Sigmoid colon (tissue), 7 donors: ENCODE data around the gene ARHGEF19. TPM values are rescaled to one million over a fixed set of nuclear protein-coding genes. Genes with fewer than 3 reads are reported as not detected.

Experiments
- DNase-seq: peaks from one replicate; pipeline ENCODE4 v3.0.0-alpha.2; 2019
- H3K27ac ChIP-seq, 4 donors: fragments of 200-600 bp; sonication (generic); one replicate each; pipeline ENCODE4 v1.5.1; 2016 to 2019; ENCODE audit warnings: mild to moderate bottlenecking in 1 of 4
- H3K27me3 ChIP-seq, 3 donors: fragments of 200-600 bp; sonication (generic); one replicate each; pipeline ENCODE4 v1.5.1; 2019; ENCODE audit warnings: mild to moderate bottlenecking in 1 of 3
- H3K36me3 ChIP-seq, 4 donors: fragments of 200-600 bp; sonication (generic); one replicate each; pipeline ENCODE4 v1.5.1; 2016 to 2019
- H3K4me1 ChIP-seq, 4 donors: fragments of 200-600 bp; sonication (generic); one replicate each; pipeline ENCODE4 v1.5.1; 2017 to 2019
- H3K4me3 ChIP-seq, 4 donors: fragments of 200-600 bp; sonication (generic); one replicate each; pipeline ENCODE4 v1.5.1; 2017 to 2019; ENCODE audit warnings: mild to moderate bottlenecking in 2 of 4, moderate library complexity in 1 of 4
- H3K9me3 ChIP-seq, 4 donors: fragments of 200-600 bp in 3 of 4; sonication (generic) in 3 of 4; one replicate each; pipeline versions ENCODE4 v1.5.1 to v1.6.1; 2013 to 2019
- EP300 ChIP-seq, 4 donors: sonication (generic); formaldehyde crosslinking; IDR thresholded peaks; one replicate each; pipeline ENCODE4 v1.6.1; 2017; ENCODE audit warnings: antibody characterized with exemption in 4 of 4
- POLR2A ChIP-seq, 2 donors: fragments of 450-650 bp; IDR thresholded peaks; one replicate each; pipeline ENCODE4 v1.6.1; 2016; ENCODE audit warnings: antibody characterized with exemption in 2 of 2, mild to moderate bottlenecking in 2 of 2, moderate library complexity in 2 of 2
- POLR2AphosphoS5 ChIP-seq, 4 donors: sonication (generic); formaldehyde crosslinking; IDR thresholded peaks; one replicate each; pipeline ENCODE4 v1.6.1; 2017; ENCODE audit warnings: antibody characterized with exemption in 4 of 4
- WGBS, 2 donors: extraction: QIAGEN DNeasy Blood & Tissue Kit; methylation state at CpG; one replicate each; pipeline ENCODE4 v1.1.7; 2013; 5-methylcytosine and 5-hydroxymethylcytosine counted together
- intact Hi-C: fragments of 100-400 bp; cut with DNase I; formaldehyde crosslinking; loops from one replicate; pipeline ENCODE4 v1.15.1; 2023
- polyA plus RNA-seq, 3 donors: library from polyadenylated mRNA; stranded (reverse); fragments of 200-250 nt; gene quantifications; one replicate each; pipeline ENCODE4 v1.2.3, GENCODE V29; 2013
- small RNA-seq, 3 donors: library from RNA; depleted of rRNA; stranded (forward); fragments of <200 nt; gene quantifications; one replicate each; pipeline ENCODE3, GENCODE V24; 2016
- total RNA-seq, 4 donors: library from RNA; depleted of rRNA; stranded (reverse); fragments of >200 nt; gene quantifications; one replicate each; pipeline ENCODE4 v1.1.0, GENCODE V29; 2016
- TF ChIP-seq, protein P1 (sequence below), 4 experiments: fragments of 450-650 bp in 3 of 4; fragments of 200-600 bp in 1 of 4; IDR thresholded peaks; one replicate each; pipeline ENCODE4 v1.5.1; 2016 to 2019; ENCODE audit warnings: antibody characterized with exemption in 4 of 4, mild to moderate bottlenecking in 3 of 4, moderate library complexity in 2 of 4
- donor health status: healthy with polysubstance abuse.
- donor health status: Bipolar disorder and iron deficiency.
- donor health status: healthy.

The ARHGEF19 gene
- total and polyA plus RNA-seq, 7 donors = 2.5 to 10.8 (median 4.0) TPM; not detected in 1

DNA sequence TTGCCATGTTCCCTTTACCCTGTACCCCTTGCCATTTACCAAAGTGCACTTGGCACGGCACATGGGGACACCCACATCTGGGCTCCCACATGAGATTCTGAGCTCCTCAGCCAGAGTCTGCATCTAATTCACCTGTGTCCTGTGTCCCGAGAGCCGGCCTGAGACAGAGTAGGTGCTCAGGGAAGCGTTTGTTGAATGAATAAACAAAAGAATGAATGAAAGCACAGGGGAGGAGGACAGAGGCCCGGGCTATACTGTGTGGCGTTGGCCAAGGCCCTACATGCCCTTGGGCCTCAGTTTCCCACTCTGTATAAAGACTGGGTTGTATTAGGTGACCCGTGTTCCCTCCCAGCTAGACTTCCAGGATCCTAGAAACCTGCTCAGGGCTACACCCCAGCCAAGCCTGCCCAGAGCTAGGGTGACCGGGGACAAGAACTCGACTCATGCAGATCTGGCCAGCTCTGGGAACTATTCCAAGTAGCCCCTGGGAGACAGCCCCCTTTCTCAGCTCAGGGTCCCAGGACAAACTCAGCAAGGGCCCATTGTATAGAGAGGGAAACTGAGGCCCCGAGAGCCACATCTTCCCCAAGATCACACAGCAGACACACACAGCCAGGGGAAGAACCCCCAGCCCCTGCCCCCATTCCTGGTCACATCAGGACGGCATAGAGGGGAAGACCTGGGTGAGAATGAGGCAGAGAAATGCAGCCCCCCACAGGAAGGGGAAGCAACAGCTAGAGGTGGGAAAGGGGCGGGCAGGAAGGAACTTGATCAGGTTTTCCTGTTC, 62.6 kb downstream of the ARHGEF19 start:
- intact Hi-C loops = loop anchor here (5.0 kb wide), 1 partner anchor 32 kb away; no protein-coding TSS in a partner anchor
- peaks cover 0 to 12% (median 2%) of the 10 kb centered on the region in 4 donors for H3K36me3 ChIP-seq
- no peaks in the 10 kb centered on the region for H3K9me3 ChIP-seq
- DNase-seq = no peak
- TF ChIP-seq POLR2AphosphoS5 (IDR thresholded peaks at IDR 0.05) (no peak), EP300 (IDR thresholded peaks at IDR 0.05) (no peak), POLR2A (IDR thresholded peaks at IDR 0.05) (no peak)
- TF ChIP-seq, protein P1, sequence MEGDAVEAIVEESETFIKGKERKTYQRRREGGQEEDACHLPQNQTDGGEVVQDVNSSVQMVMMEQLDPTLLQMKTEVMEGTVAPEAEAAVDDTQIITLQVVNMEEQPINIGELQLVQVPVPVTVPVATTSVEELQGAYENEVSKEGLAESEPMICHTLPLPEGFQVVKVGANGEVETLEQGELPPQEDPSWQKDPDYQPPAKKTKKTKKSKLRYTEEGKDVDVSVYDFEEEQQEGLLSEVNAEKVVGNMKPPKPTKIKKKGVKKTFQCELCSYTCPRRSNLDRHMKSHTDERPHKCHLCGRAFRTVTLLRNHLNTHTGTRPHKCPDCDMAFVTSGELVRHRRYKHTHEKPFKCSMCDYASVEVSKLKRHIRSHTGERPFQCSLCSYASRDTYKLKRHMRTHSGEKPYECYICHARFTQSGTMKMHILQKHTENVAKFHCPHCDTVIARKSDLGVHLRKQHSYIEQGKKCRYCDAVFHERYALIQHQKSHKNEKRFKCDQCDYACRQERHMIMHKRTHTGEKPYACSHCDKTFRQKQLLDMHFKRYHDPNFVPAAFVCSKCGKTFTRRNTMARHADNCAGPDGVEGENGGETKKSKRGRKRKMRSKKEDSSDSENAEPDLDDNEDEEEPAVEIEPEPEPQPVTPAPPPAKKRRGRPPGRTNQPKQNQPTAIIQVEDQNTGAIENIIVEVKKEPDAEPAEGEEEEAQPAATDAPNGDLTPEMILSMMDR (IDR thresholded peaks at IDR 0.05) = no peak
- no peaks in the 10 kb centered on the region for H3K27me3 ChIP-seq
- WGBS, 2 donors = 87% methylated on average over 12 of the region's 12 CpGs
- peaks cover 0 to 56% (median 43%) of the 10 kb centered on the region in 4 donors for H3K4me1 ChIP-seq
- H3K4me3 ChIP-seq = no peak overlapping the region
- peak overlapping the region in 1 of 4 donors; percentile 11 for H3K27ac ChIP-seq

DNA sequence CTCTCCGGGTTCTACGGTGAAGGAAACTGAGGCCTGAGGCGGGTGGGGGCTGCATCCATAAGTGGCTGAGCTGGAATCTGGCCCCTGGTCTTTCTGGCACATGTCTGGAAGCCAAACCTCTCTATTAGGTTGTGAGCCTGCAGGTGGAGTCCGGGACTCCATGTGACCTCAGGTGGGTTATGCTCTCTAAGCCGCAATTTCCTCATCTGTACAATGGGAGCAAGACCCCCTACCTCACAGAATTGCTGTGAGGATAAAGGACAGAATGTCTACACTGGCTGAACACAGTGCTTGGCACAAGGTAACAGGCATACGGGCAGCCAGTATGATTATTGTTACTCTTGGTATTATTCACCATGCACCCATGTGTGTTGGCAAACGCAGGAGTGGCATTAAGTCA, 63.3 kb downstream of the ARHGEF19 start:
- no peaks in the 10 kb centered on the region for H3K9me3 ChIP-seq
- intact Hi-C loops = loop anchor here (5.0 kb wide), 1 partner anchor 33 kb away; no protein-coding TSS in a partner anchor
- DNase-seq = no peak
- peaks cover 0 to 12% (median 2%) of the 10 kb centered on the region in 4 donors for H3K36me3 ChIP-seq
- H3K27ac ChIP-seq = no peak overlapping the region
- no peak overlapping the region for H3K4me3 ChIP-seq
- H3K27me3 ChIP-seq = no peaks in the 10 kb centered on the region
- H3K4me1 ChIP-seq = peaks cover 0 to 51% (median 43%) of the 10 kb centered on the region in 4 donors
- TF ChIP-seq EP300 (IDR thresholded peaks at IDR 0.05) (no peak), POLR2A (IDR thresholded peaks at IDR 0.05) (no peak), POLR2AphosphoS5 (IDR thresholded peaks at IDR 0.05) (no peak)
- TF ChIP-seq, protein P1 (IDR thresholded peaks at IDR 0.05) = no peak
- WGBS, 2 donors = 93% methylated on average over 7 of the region's 7 CpGs

DNA sequence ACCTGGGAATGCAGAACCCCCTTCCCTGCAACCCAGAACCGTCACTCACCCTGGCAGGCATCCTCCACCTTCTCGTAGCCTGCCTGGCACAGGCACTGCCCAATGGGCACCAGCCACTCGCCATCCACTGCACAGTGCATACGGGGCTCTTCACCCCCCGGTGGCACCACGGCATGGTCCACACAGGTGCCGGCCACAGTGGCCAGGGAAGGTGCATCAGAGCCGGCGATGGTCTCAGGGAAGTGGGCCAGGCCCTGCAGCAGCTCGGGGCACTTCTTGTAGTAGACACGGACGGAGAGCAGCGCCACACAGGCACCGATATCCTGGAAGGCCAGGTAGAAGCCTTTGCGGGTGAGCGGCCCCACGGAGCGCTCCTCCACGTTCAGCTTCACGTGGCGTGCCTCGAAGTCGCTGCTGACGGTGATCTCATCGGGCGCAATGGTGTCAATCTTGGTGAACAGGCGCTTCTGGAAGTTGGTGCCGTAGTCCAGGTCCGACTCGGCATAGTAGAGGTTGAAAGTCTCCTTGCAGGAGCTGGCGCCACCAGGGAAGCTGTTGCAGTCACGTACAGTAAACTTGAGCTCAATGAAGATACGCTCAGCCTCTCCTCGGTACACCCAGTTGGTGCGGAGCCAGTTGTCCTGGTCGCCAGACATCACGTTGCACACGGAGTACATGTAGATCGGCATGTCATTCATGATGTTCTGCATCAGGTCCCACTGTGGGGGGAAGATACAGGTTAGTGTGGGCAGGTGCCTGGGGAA, 63.9 kb downstream of the ARHGEF19 start:
- WGBS, 2 donors = 94% methylated on average over 39 of the region's 39 CpGs
- peaks cover 0 to 45% (median 36%) of the 10 kb centered on the region in 4 donors for H3K4me1 ChIP-seq

More for the DNA sequence above, 63.9 kb downstream of the ARHGEF19 start:
- H3K36me3 ChIP-seq = peaks cover 0 to 12% (median 2%) of the 10 kb centered on the region in 4 donors
- DNase-seq = no peak
- TF ChIP-seq, protein P1 (IDR thresholded peaks at IDR 0.05) = no peak
- TF ChIP-seq EP300 (IDR thresholded peaks at IDR 0.05) (no peak), POLR2A (IDR thresholded peaks at IDR 0.05) (no peak), POLR2AphosphoS5 (IDR thresholded peaks at IDR 0.05) (no peak)
- H3K27ac ChIP-seq = no peak overlapping the region
- intact Hi-C loops = loop anchor here (5.0 kb wide), 1 partner anchor 34 kb away; no protein-coding TSS in a partner anchor
- no peaks in the 10 kb centered on the region for H3K27me3 ChIP-seq
- no peaks in the 10 kb centered on the region for H3K9me3 ChIP-seq
- H3K4me3 ChIP-seq = no peak overlapping the region

Small RNA genes lying within 50 kb of the gene (small RNA-seq; reads per million reads assigned to genes)
- 0 reads per million in 3 donors for gene MT1XP1

Other genes with a start within 250 kb of the ARHGEF19 start
- 10 to 100 TPM; 22.1 to 38.5 (median 26.5) TPM for gene ZBTB17, start 236.6 kb downstream of the ARHGEF19 start, total RNA-seq
- gene ZBTB17, start 236.6 kb downstream of the ARHGEF19 start, polyA plus RNA-seq = 10 to 100 TPM; 17.4 to 38.7 (median 18.3) TPM
- gene SRARP, start 208.4 kb downstream of the ARHGEF19 start, total RNA-seq = not detected
- under 1 TPM in 1 of 3 donors, not detected in 2; under 0.01 TPM for gene SRARP, start 208.4 kb downstream of the ARHGEF19 start, polyA plus RNA-seq
- 100 to 1,000 TPM in 2 of 4 donors, 10 to 100 TPM in 2; 44.4 to 224 (median 86.3) TPM for gene HSPB7, start 194.6 kb downstream of the ARHGEF19 start, total RNA-seq
- gene HSPB7, start 194.6 kb downstream of the ARHGEF19 start, polyA plus RNA-seq = 10 to 100 TPM in 1 of 3 donors, 1 to 10 TPM in 2; 6.7 to 22.7 (median 7.2) TPM
- gene CLCNKA, start 190.6 kb downstream of the ARHGEF19 start, total RNA-seq = 1 to 10 TPM in 1 of 4 donors, not detected in 3; 1.1 TPM
- gene CLCNKA, start 190.6 kb downstream of the ARHGEF19 start, polyA plus RNA-seq = under 1 TPM in 1 of 3 donors, not detected in 2; 0.13 TPM
- under 1 TPM in 3 of 4 donors, not detected in 1; 0.28 to 0.71 (median 0.33) TPM for gene CLCNKB, start 168.9 kb downstream of the ARHGEF19 start, total RNA-seq
- gene CLCNKB, start 168.9 kb downstream of the ARHGEF19 start, polyA plus RNA-seq = under 1 TPM in 1 of 3 donors, not detected in 2; 0.04 TPM
- gene FAM131C, start 139.0 kb downstream of the ARHGEF19 start, total RNA-seq = under 1 TPM in 1 of 4 donors, not detected in 3; 0.81 TPM
- under 1 TPM in 1 of 3 donors, not detected in 2; 0.12 TPM for gene FAM131C, start 139.0 kb downstream of the ARHGEF19 start, polyA plus RNA-seq
- gene EPHA2, start 56.6 kb downstream of the ARHGEF19 start, total RNA-seq = 1 to 10 TPM; 3.3 to 6.4 (median 4.9) TPM
- 10 to 100 TPM in 1 of 3 donors, 1 to 10 TPM in 2; 6.0 to 24.7 (median 9.9) TPM for gene EPHA2, start 56.6 kb downstream of the ARHGEF19 start, polyA plus RNA-seq
- gene CPLANE2, start 24.5 kb upstream of the ARHGEF19 start, total RNA-seq = 1 to 10 TPM; 2.5 to 7.1 (median 3.2) TPM
- gene CPLANE2, start 24.5 kb upstream of the ARHGEF19 start, polyA plus RNA-seq = 1 to 10 TPM; 3.7 to 7.4 (median 6.0) TPM
- 10 to 100 TPM; 16.6 to 29.6 (median 20.4) TPM for gene FBXO42, start 139.8 kb upstream of the ARHGEF19 start, total RNA-seq
- gene FBXO42, start 139.8 kb upstream of the ARHGEF19 start, polyA plus RNA-seq = 10 to 100 TPM in 1 of 3 donors, 1 to 10 TPM in 2; 8.8 to 12.1 (median 9.0) TPM
- gene SZRD1, start 154.6 kb upstream of the ARHGEF19 start, total RNA-seq = 10 to 100 TPM; 65.0 to 77.3 (median 68.1) TPM
- 100 to 1,000 TPM in 1 of 3 donors, 10 to 100 TPM in 2; 81.1 to 106 (median 99.6) TPM for gene SZRD1, start 154.6 kb upstream of the ARHGEF19 start, polyA plus RNA-seq
- not detected for gene SPATA21, start 224.8 kb upstream of the ARHGEF19 start, total RNA-seq
- gene SPATA21, start 224.8 kb upstream of the ARHGEF19 start, polyA plus RNA-seq = under 1 TPM; under 0.01 to 0.23 (median 0.17) TPM
- gene NECAP2, start 228.1 kb upstream of the ARHGEF19 start, total RNA-seq = 10 to 100 TPM; 22.8 to 38.0 (median 31.2) TPM
- gene NECAP2, start 228.1 kb upstream of the ARHGEF19 start, polyA plus RNA-seq = 10 to 100 TPM; 54.7 to 59.2 (median 59.1) TPM